Glutamatergic neuron (in vitro differentiated cells): Measurements from ENCODE around the gene CHI3L2. TPM values are rescaled to one million over a fixed set of nuclear protein-coding genes. Genes with fewer than 3 reads are reported as not detected.

Experiments used
- DNase-seq: peaks from one replicate; pipeline ENCODE4 v3.0.0; 2022
- H3K27ac Mint-ChIP-seq: one replicate; pipeline ENCODE4 v1.8.0; 2020; ENCODE audit warnings: mild to moderate bottlenecking, mixed read lengths, inconsistent platforms; ENCODE audit not compliant: unreplicated experiment
- H3K27me3 Mint-ChIP-seq: one replicate; pipeline ENCODE4 v1.8.0; 2020; ENCODE audit warnings: mild to moderate bottlenecking, moderate library complexity, mixed read lengths, inconsistent platforms; ENCODE audit not compliant: unreplicated experiment
- H3K36me3 Mint-ChIP-seq: one replicate; pipeline ENCODE4 v1.8.0; 2020; ENCODE audit warnings: mild to moderate bottlenecking, mixed read lengths, inconsistent platforms; ENCODE audit not compliant: unreplicated experiment
- H3K4me1 Mint-ChIP-seq: one replicate; pipeline ENCODE4 v1.8.0; 2020; ENCODE audit warnings: mild to moderate bottlenecking, low read depth, mixed read lengths, inconsistent platforms; ENCODE audit not compliant: unreplicated experiment
- H3K4me3 Mint-ChIP-seq: one replicate; pipeline ENCODE4 v1.8.0; 2020; ENCODE audit warnings: mild to moderate bottlenecking, mixed read lengths, inconsistent platforms; ENCODE audit not compliant: unreplicated experiment
- H3K9me3 Mint-ChIP-seq: one replicate; pipeline ENCODE4 v1.8.0; 2020; ENCODE audit warnings: mild to moderate bottlenecking, moderate library complexity, mixed read lengths, inconsistent platforms; ENCODE audit not compliant: unreplicated experiment
- CTCF ChIP-seq: fragments of 200-600 bp; sonication (generic); IDR thresholded peaks from one replicate; pipeline ENCODE4 v1.5.0; 2021; ENCODE audit not compliant: partially characterized antibody, unreplicated experiment
- total RNA-seq: library from RNA; stranded (reverse); fragmentation: NEBNext Ultra II Directional; extraction: Animal tissue kit (Norgen Biotek cat#: 25700); gene quantifications from one replicate; pipeline ENCODE4 v1.2.1, GENCODE V29; 2021; ENCODE audit not compliant: unreplicated experiment

Gene CHI3L2
- total RNA-seq, 1 donor from 2014 or later: not detected

GRCh38 chr1:111220302-111220890, 7.1 kb upstream of the CHI3L2 start:
- H3K4me1 Mint-ChIP-seq: peaks cover 2% of the 10 kb centered on the region
- H3K27ac Mint-ChIP-seq: no peak overlapping the region
- no peaks in the 10 kb centered on the region for H3K9me3 Mint-ChIP-seq

GRCh38 chr1:111221276-111221632, 6.3 kb upstream of the CHI3L2 start:
- Mint-ChIP-seq H3K27ac (no peak overlapping the region), H3K36me3 (no peaks in the 10 kb centered on the region)

More at GRCh38 chr1:111220302-111220890, 7.1 kb upstream of the CHI3L2 start:
- Mint-ChIP-seq H3K4me3 (no peak overlapping the region), H3K27me3 (peaks cover 3% of the 10 kb centered on the region), H3K36me3 (no peaks in the 10 kb centered on the region)
- no peak for DNase-seq
- no peak for TF ChIP-seq CTCF

GRCh38 chr1:111221633-111222291, 5.8 kb upstream of the CHI3L2 start:
- Mint-ChIP-seq H3K4me3 (no peak overlapping the region), H3K27ac (no peak overlapping the region), H3K27me3 (peaks cover 3% of the 10 kb centered on the region), H3K9me3 (no peaks in the 10 kb centered on the region), H3K36me3 (no peaks in the 10 kb centered on the region), H3K4me1 (peaks cover 2% of the 10 kb centered on the region)
- no peak for TF ChIP-seq CTCF
- DNase-seq: no peak

More at GRCh38 chr1:111221276-111221632, 6.3 kb upstream of the CHI3L2 start:
- no peak for TF ChIP-seq CTCF
- no peak overlapping the region for H3K4me3 Mint-ChIP-seq
- peaks cover 2% of the 10 kb centered on the region for H3K4me1 Mint-ChIP-seq
- no peaks in the 10 kb centered on the region for H3K9me3 Mint-ChIP-seq
- peaks cover 3% of the 10 kb centered on the region for H3K27me3 Mint-ChIP-seq
- DNase-seq: no peak

- peak; percentile 92 for DNase-seq
- H3K27ac Mint-ChIP-seq: no peak overlapping the region
- H3K4me1 Mint-ChIP-seq: peaks cover 2% of the 10 kb centered on the region
- H3K4me3 Mint-ChIP-seq: no peak overlapping the region
- no peaks in the 10 kb centered on the region for H3K9me3 Mint-ChIP-seq
- no peaks in the 10 kb centered on the region for H3K36me3 Mint-ChIP-seq
- TF ChIP-seq CTCF: peak; percentile 94
- peaks cover 3% of the 10 kb centered on the region for H3K27me3 Mint-ChIP-seq
These were observed 5.0 kb upstream of the CHI3L2 start for GRCh38 chr1:111222308-111223125.
